Upper lobe of left lung (tissue), 6 donors: ENCODE measurements around the gene TFIP11. TPM values are rescaled to one million over a fixed set of nuclear protein-coding genes. Genes with fewer than 3 reads are reported as not detected.

Experiments used
- ATAC-seq, 2 donors: fragments of 200-7000 bp; cut with Tn5 transposase; one replicate each; pipeline ENCODE4 v1.9.1; 2022; ENCODE audit warnings: mild to moderate bottlenecking in 2 of 2, moderate library complexity in 2 of 2; ENCODE audit not compliant: low FRiP score in 2 of 2
- DNase-seq, 2 donors: peaks; one replicate each; pipeline ENCODE4 v3.0.0-alpha.2; 2019 to 2020
- H3K27ac ChIP-seq, 4 donors: fragments of 200-600 bp; sonication (generic); one replicate each; pipeline ENCODE4 v1.5.1; 2016 to 2019
- H3K27me3 ChIP-seq, 4 donors: fragments of 200-600 bp; sonication (generic); one replicate each; pipeline ENCODE4 v1.5.1; 2017 to 2019
- H3K36me3 ChIP-seq, 4 donors: fragments of 200-600 bp; sonication (generic); one replicate each; pipeline ENCODE4 v1.5.1; 2016 to 2019
- H3K4me1 ChIP-seq, 4 donors: fragments of 200-600 bp; sonication (generic); one replicate each; pipeline ENCODE4 v1.5.1; 2018 to 2019
- H3K4me3 ChIP-seq, 4 donors: fragments of 200-600 bp; sonication (generic); one replicate each; pipeline ENCODE4 v1.5.1; 2017 to 2019; ENCODE audit warnings: mild to moderate bottlenecking in 2 of 4, moderate library complexity in 1 of 4
- H3K9me3 ChIP-seq, 4 donors: fragments of 200-600 bp; sonication (generic); one replicate each; pipeline ENCODE4 v1.5.1; 2018 to 2019
- CTCF ChIP-seq, 6 experiments: fragments of 450-650 bp in 4 of 6; fragments of 200-600 bp in 2 of 6; sonication (generic) in 2 of 6; IDR thresholded peaks; one replicate each; pipeline ENCODE4 v1.5.1; 2016 to 2019; ENCODE audit warnings: antibody characterized with exemption in 6 of 6
- EP300 ChIP-seq, 4 donors: sonication (generic); formaldehyde crosslinking; IDR thresholded peaks; one replicate each; pipeline ENCODE4 v1.5.1; 2017; ENCODE audit warnings: antibody characterized with exemption in 4 of 4, control low read depth in 2 of 4
- POLR2A ChIP-seq, 4 donors: fragments of 450-650 bp; IDR thresholded peaks; one replicate each; pipeline ENCODE4 v1.5.1; 2016 to 2017; ENCODE audit warnings: antibody characterized with exemption in 4 of 4, mild to moderate bottlenecking in 2 of 4
- POLR2AphosphoS5 ChIP-seq, 2 donors: sonication (generic); formaldehyde crosslinking; IDR thresholded peaks; one replicate each; pipeline ENCODE4 v1.5.1; 2017; ENCODE audit warnings: antibody characterized with exemption in 2 of 2
- WGBS, 2 donors: methylation state at CpG; one replicate each; pipeline ENCODE4 v1.1.5; 2017 to 2018; 5-methylcytosine and 5-hydroxymethylcytosine counted together
- total RNA-seq, 6 donors: library from RNA; depleted of rRNA in 4 of 6; stranded (reverse); fragments of >200 nt in 4 of 6; gene quantifications; one replicate each; pipeline versions ENCODE4 v1.1.0 to v1.2.1, GENCODE V29; 2016 to 2021
- donor health status: DM: no; HTN: no; CAD: no; lungs with moderate emphysema.
- donor health status: DM: no; HTN: yes; CAD: no; lungs with severe emphysema.

Gene TFIP11
- total RNA-seq, 6 donors from 2014 or later, result 26.3 to 37.7 (median 32.6) TPM

- H3K4me1 ChIP-seq, result peaks cover 14 to 59% (median 26%) of the 10 kb centered on the region in 4 donors
- TF ChIP-seq EP300 (IDR thresholded peaks at IDR 0.05) (no peak), POLR2AphosphoS5 (IDR thresholded peaks at IDR 0.05) (no peak), CTCF (IDR thresholded peaks at IDR 0.05) (no peak), POLR2A (IDR thresholded peaks at IDR 0.05) (no peak)
- DNase-seq, result no peak
Measured at GRCh38 chr22:26545827-26546226, 33.6 kb upstream of the TFIP11 start.

GRCh38 chr22:26545385-26545784, 33.1 kb upstream of the TFIP11 start:
- Histone ChIP-seq H3K4me3 (no peak overlapping the region), H3K27me3 (no peaks in the 10 kb centered on the region), H3K27ac (peak overlapping the region in 2 of 4 donors; percentile 26 to 35), H3K36me3 (peaks cover 0 to 27% (median 18%) of the 10 kb centered on the region in 4 donors), H3K4me1 (peaks cover 11 to 55% (median 23%) of the 10 kb centered on the region in 4 donors), H3K9me3 (no peaks in the 10 kb centered on the region)
- WGBS, 2 donors, result 48 to 65% methylated on average over 2 of the region's 2 CpGs
- TF ChIP-seq POLR2AphosphoS5 (IDR thresholded peaks at IDR 0.05) (no peak), EP300 (IDR thresholded peaks at IDR 0.05) (no peak), POLR2A (IDR thresholded peaks at IDR 0.05) (no peak), CTCF (IDR thresholded peaks at IDR 0.05) (no peak)
- ATAC-seq, result no peak
- no peak for DNase-seq

More at GRCh38 chr22:26545827-26546226, 33.6 kb upstream of the TFIP11 start:
- Histone ChIP-seq H3K27ac (peak overlapping the region in 3 of 4 donors; percentile 4 to 43 (median 24)), H3K4me3 (no peak overlapping the region), H3K9me3 (no peaks in the 10 kb centered on the region), H3K36me3 (peaks cover 0 to 23% (median 14%) of the 10 kb centered on the region in 4 donors), H3K27me3 (no peaks in the 10 kb centered on the region)
- ATAC-seq, result no peak
- 69 to 89% methylated on average over 5 of the region's 5 CpGs for WGBS, 2 donors

- peak overlapping the region in 1 of 4 donors; percentile 35 for H3K27ac ChIP-seq
- DNase-seq (no peak), ATAC-seq (no peak)
- H3K36me3 ChIP-seq, result peaks cover 0 to 35% (median 27%) of the 10 kb centered on the region in 4 donors
- WGBS, 2 donors, result 88 to 100% methylated on average over 1 of the region's 1 CpG
- H3K9me3 ChIP-seq, result no peaks in the 10 kb centered on the region
- H3K4me1 ChIP-seq, result peaks cover 11 to 49% (median 18%) of the 10 kb centered on the region in 4 donors
- TF ChIP-seq POLR2AphosphoS5 (IDR thresholded peaks at IDR 0.05) (no peak), POLR2A (IDR thresholded peaks at IDR 0.05) (no peak), CTCF (IDR thresholded peaks at IDR 0.05) (no peak), EP300 (IDR thresholded peaks at IDR 0.05) (no peak)
- H3K27me3 ChIP-seq, result no peaks in the 10 kb centered on the region
- no peak overlapping the region for H3K4me3 ChIP-seq
Measured at GRCh38 chr22:26544489-26544888, 32.2 kb upstream of the TFIP11 start.

- Histone ChIP-seq H3K27me3 (no peaks in the 10 kb centered on the region), H3K27ac (peak overlapping the region in 2 of 4 donors; percentile 29 to 37), H3K4me1 (peaks cover 11 to 49% (median 18%) of the 10 kb centered on the region in 4 donors), H3K4me3 (no peak overlapping the region), H3K9me3 (no peaks in the 10 kb centered on the region), H3K36me3 (peaks cover 0 to 48% (median 40%) of the 10 kb centered on the region in 4 donors)
- TF ChIP-seq EP300 (IDR thresholded peaks at IDR 0.05), result no peak
- no peak for TF ChIP-seq POLR2AphosphoS5 (IDR thresholded peaks at IDR 0.05)
- no peak for TF ChIP-seq POLR2A (IDR thresholded peaks at IDR 0.05)
- peak in 1 of 2 donors; percentile 30 for DNase-seq
- ATAC-seq, result peak; percentile 48 to 71
- 42 to 54% methylated on average over 3 of the region's 3 CpGs for WGBS, 2 donors
Measured at GRCh38 chr22:26542831-26543230, 30.6 kb upstream of the TFIP11 start.

GRCh38 chr22:26541167-26541819, 29.0 kb upstream of the TFIP11 start:
- DNase-seq, result peak in 1 of 2 donors; percentile 86
- no peak overlapping the region for H3K4me3 ChIP-seq
- no peaks in the 10 kb centered on the region for H3K27me3 ChIP-seq
- peaks cover 3 to 35% (median 8%) of the 10 kb centered on the region in 4 donors for H3K4me1 ChIP-seq
- TF ChIP-seq CTCF (IDR thresholded peaks at IDR 0.05) (no peak), POLR2A (IDR thresholded peaks at IDR 0.05) (no peak), EP300 (IDR thresholded peaks at IDR 0.05) (no peak), POLR2AphosphoS5 (IDR thresholded peaks at IDR 0.05) (no peak)
- H3K9me3 ChIP-seq, result no peaks in the 10 kb centered on the region
- no peak for ATAC-seq
- peaks cover 0 to 61% (median 49%) of the 10 kb centered on the region in 4 donors for H3K36me3 ChIP-seq
- H3K27ac ChIP-seq, result no peak overlapping the region
- WGBS, 2 donors, result 92 to 94% methylated on average over 23 to 43 of the region's 47 CpGs
